Endothelial cell of umbilical vein (primary cell): ENCODE data around the gene BANK1. TPM values are rescaled to one million over a fixed set of nuclear protein-coding genes. Genes with fewer than 3 reads are reported as not detected.

Experiments
- BruUV-seq: library from RNA; stranded (reverse); fragments of 400-500 nt; replicated peaks from 2 replicates; lab custom pipeline; 2021; lab: Mats Ljungman, UMichigan
- CTCF ChIA-PET: fragments of 300-600, 350-600 bp; sonication (Branson Sonifier 250); formaldehyde crosslinking; loops from one replicate; lab custom pipeline; 2021; ENCODE audit warnings: antibody characterized with exemption, inconsistent platforms; lab: Charles Lee
- POLR2A ChIA-PET: fragments of 300-600, 350-600 bp; sonication (Branson Sonifier 250); formaldehyde crosslinking; loops from one replicate; lab custom pipeline; 2021; ENCODE audit warnings: antibody characterized with exemption, inconsistent platforms; lab: Charles Lee
- DNase-seq: peaks from one replicate; pipeline ENCODE4 v3.0.0-alpha.2; 2011; ENCODE audit warnings: low read depth, low spot score
- FAIRE-seq: peaks from 2 replicates; lab custom pipeline; 2011; peaks lifted over from hg19 to GRCh38; lab: Jason Lieb, UNC
- H2AFZ ChIP-seq: 2 replicates; pipeline ENCODE4 v1.6.0; 2012; ENCODE audit warnings: low read depth, low read length, control low read depth, inconsistent platforms
- H3K27ac ChIP-seq: 2 replicates; pipeline ENCODE4 v1.5.1; 2011; ENCODE audit warnings: low read depth, mild to moderate bottlenecking, control low read depth, low read length, moderate library complexity; ENCODE audit not compliant: insufficient read depth
- H3K27me3 ChIP-seq, 2 experiments: 2 replicates each; pipeline versions ENCODE4 v1.6.0 to v1.6.1; 2011; ENCODE audit warnings: low read length in 2 of 2, mixed read lengths in 1 of 2; ENCODE audit not compliant: control insufficient read depth in 2 of 2, insufficient read depth in 2 of 2
- H3K36me3 ChIP-seq, 2 experiments: 2 replicates in 1 of 2; 3 replicates in 1 of 2; pipeline ENCODE4 v1.5.1; 2011; ENCODE audit warnings: low read length in 2 of 2, mild to moderate bottlenecking in 1 of 2, moderate library complexity in 1 of 2; ENCODE audit not compliant: control insufficient read depth in 2 of 2, insufficient read depth in 2 of 2; ENCODE audit errors: extremely low read depth in 1 of 2
- H3K4me1 ChIP-seq: 3 replicates; pipeline ENCODE4 v1.5.1; 2011; ENCODE audit warnings: mild to moderate bottlenecking, low read length; ENCODE audit not compliant: control insufficient read depth, insufficient read depth; ENCODE audit errors: extremely low read depth
- H3K4me2 ChIP-seq: 2 replicates; pipeline ENCODE4 v1.6.1; 2011; ENCODE audit warnings: low read length, control low read depth, mixed read lengths; ENCODE audit not compliant: insufficient read depth
- H3K4me3 ChIP-seq, 3 experiments: fragments of 200-600 bp in 1 of 3; sonication (generic), shearing (Covaris generic) in 1 of 3; replicated peaks in 1 of 3; 2 replicates each; pipeline ENCODE4 v1.5.1; 2011 to 2016; ENCODE audit warnings: control low read depth in 3 of 3, low read length in 3 of 3, mild to moderate bottlenecking in 2 of 3, inconsistent platforms in 1 of 3, low read depth in 1 of 3, moderate library complexity in 1 of 3; ENCODE audit not compliant: insufficient read depth in 1 of 3
- H3K79me2 ChIP-seq: 2 replicates; pipeline ENCODE4 v1.6.0; 2012; ENCODE audit warnings: low read length, inconsistent platforms; ENCODE audit not compliant: control insufficient read depth, insufficient read depth
- H3K9ac ChIP-seq: replicated peaks from 2 replicates; pipeline ENCODE3; 2011; ENCODE audit warnings: low read length, control low read depth; ENCODE audit not compliant: insufficient read depth; ENCODE audit errors: extremely low read depth
- H3K9me1 ChIP-seq: replicated peaks from 3 replicates; pipeline ENCODE4 v1.6.0; 2011; ENCODE audit warnings: mild to moderate bottlenecking, low read length; ENCODE audit not compliant: control insufficient read depth, insufficient read depth; ENCODE audit errors: extremely low read depth
- H3K9me3 ChIP-seq: replicated peaks from 2 replicates; pipeline ENCODE4 v1.5.1; 2012; ENCODE audit warnings: low read length, inconsistent platforms; ENCODE audit not compliant: control insufficient read depth, insufficient read depth
- H4K20me1 ChIP-seq: replicated peaks from 2 replicates; pipeline ENCODE3; 2011; ENCODE audit warnings: mild to moderate bottlenecking, low read length; ENCODE audit not compliant: control insufficient read depth, insufficient read depth; ENCODE audit errors: extremely low read depth
- EZH2 ChIP-seq: IDR thresholded peaks from 2 replicates; pipeline ENCODE4 v1.6.1; 2012; ENCODE audit warnings: borderline replicate concordance, low read depth, mild to moderate bottlenecking, moderate library complexity, low read length, inconsistent platforms; ENCODE audit not compliant: severe bottlenecking
- FOS ChIP-seq: IDR thresholded peaks from 2 replicates; pipeline ENCODE4 v1.6.1; 2011; ENCODE audit warnings: mild to moderate bottlenecking, low read length, moderate library complexity, borderline replicate concordance; ENCODE audit not compliant: insufficient read depth
- GATA2 ChIP-seq: IDR thresholded peaks from 2 replicates; pipeline ENCODE4 v1.7.0; 2011; ENCODE audit warnings: low read depth, mild to moderate bottlenecking, moderate library complexity, mixed read lengths, low read length; ENCODE audit not compliant: insufficient read length, insufficient read depth
- JUN ChIP-seq: IDR thresholded peaks from 2 replicates; pipeline ENCODE4 v1.6.1; 2011; ENCODE audit warnings: borderline replicate concordance, low read depth; ENCODE audit not compliant: insufficient read length, insufficient read depth
- MAX ChIP-seq: IDR thresholded peaks from 2 replicates; pipeline ENCODE4 v1.6.1; 2011; ENCODE audit not compliant: insufficient read depth, insufficient read length
- MYC ChIP-seq: IDR thresholded peaks from one replicate; pipeline ENCODE4 v1.6.1; 2011; ENCODE audit warnings: mild to moderate bottlenecking, low read depth, low read length
- POLR2A ChIP-seq: IDR thresholded peaks from 2 replicates; pipeline ENCODE4 v1.6.1; 2012; ENCODE audit warnings: low read depth, mild to moderate bottlenecking, control low read depth, low read length
- POLR2AphosphoS5 ChIP-seq: IDR thresholded peaks from 2 replicates; pipeline ENCODE4 v1.6.1; 2012; ENCODE audit warnings: low read depth, mild to moderate bottlenecking, control low read depth, low read length, moderate library complexity; ENCODE audit not compliant: insufficient read depth
- dilution Hi-C: fragments of 300-500 bp; cut with MboI; formaldehyde crosslinking; loops from one replicate; pipeline ENCODE4 v1.15.0; 2019; ENCODE audit warnings: low sequenced_read_pairs; ENCODE audit not compliant: extremely low pct_ligation_motif_present
- intact Hi-C: fragments of 100-400 bp; cut with micrococcal nuclease; formaldehyde crosslinking; loops from one replicate; pipeline ENCODE4 v1.10.0; 2022
- polyA plus RNA-seq, 4 experiments: library from polyadenylated mRNA; depleted of rRNA in 3 of 4; stranded (reverse) in 3 of 4; unstranded in 1 of 4; fragments of >200 nt; gene quantifications; 2 replicates each; pipeline versions ENCODE4 v1.2.1 to v1.2.3, GENCODE V29; 2011 to 2012; ENCODE audit warnings: missing spikeins in 1 of 4
- total RNA-seq: library from RNA; stranded (reverse); gene quantifications from 2 replicates; pipeline ENCODE4 v1.2.3, GENCODE V29; 2021
- TF ChIP-seq, protein P1 (sequence below), 2 donors: IDR thresholded peaks; 1 replicate in 1 of 2; 2 replicates in 1 of 2; pipeline ENCODE4 v1.5.1; 2011; ENCODE audit warnings: low read length in 2 of 2, mild to moderate bottlenecking in 2 of 2, moderate library complexity in 2 of 2, control low read depth in 1 of 2, inconsistent platforms in 1 of 2, low read depth in 1 of 2; ENCODE audit not compliant: insufficient read depth in 1 of 2; ENCODE audit errors: extremely low read depth in 1 of 2

Gene BANK1
- total and polyA plus RNA-seq, 2 donors (not counting 3 experiments of a cell fraction or from before 2014, with no cell fraction given), result 0.29 to 0.32 TPM

- dilution Hi-C loops, result no loop called here
- BruUV-seq, result no TSS peak
- Histone ChIP-seq H3K4me3 (no peak overlapping the region), H2AFZ (no peak overlapping the region), H3K79me2 (no peaks in the 10 kb centered on the region), H3K27ac (no peak overlapping the region), H3K4me2 (no peak overlapping the region), H3K36me3 (no peaks in the 10 kb centered on the region), H3K9me3 (no peaks in the 10 kb centered on the region), H3K27me3 (no peaks in the 10 kb centered on the region), H3K9me1 (no peaks in the 10 kb centered on the region), H3K9ac (no peak overlapping the region), H3K4me1 (no peaks in the 10 kb centered on the region), H4K20me1 (no peaks in the 10 kb centered on the region)
- FAIRE-seq (no peak), DNase-seq (no peak)
- CTCF ChIA-PET, result no interaction called here
- intact Hi-C loops, result no loop called here
- TF ChIP-seq, protein P1, sequence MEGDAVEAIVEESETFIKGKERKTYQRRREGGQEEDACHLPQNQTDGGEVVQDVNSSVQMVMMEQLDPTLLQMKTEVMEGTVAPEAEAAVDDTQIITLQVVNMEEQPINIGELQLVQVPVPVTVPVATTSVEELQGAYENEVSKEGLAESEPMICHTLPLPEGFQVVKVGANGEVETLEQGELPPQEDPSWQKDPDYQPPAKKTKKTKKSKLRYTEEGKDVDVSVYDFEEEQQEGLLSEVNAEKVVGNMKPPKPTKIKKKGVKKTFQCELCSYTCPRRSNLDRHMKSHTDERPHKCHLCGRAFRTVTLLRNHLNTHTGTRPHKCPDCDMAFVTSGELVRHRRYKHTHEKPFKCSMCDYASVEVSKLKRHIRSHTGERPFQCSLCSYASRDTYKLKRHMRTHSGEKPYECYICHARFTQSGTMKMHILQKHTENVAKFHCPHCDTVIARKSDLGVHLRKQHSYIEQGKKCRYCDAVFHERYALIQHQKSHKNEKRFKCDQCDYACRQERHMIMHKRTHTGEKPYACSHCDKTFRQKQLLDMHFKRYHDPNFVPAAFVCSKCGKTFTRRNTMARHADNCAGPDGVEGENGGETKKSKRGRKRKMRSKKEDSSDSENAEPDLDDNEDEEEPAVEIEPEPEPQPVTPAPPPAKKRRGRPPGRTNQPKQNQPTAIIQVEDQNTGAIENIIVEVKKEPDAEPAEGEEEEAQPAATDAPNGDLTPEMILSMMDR (IDR thresholded peaks at IDR 0.05; ENCODE audit: extremely low read depth in 1 of 2, insufficient read depth in 1 of 2, low read depth in 1 of 2, low read length in 2 of 2), result no peak
- POLR2A ChIA-PET, result no interaction called here
These were observed 130.8 kb downstream of the BANK1 start for GRCh38 chr4:101921370-101921769.

DNA sequence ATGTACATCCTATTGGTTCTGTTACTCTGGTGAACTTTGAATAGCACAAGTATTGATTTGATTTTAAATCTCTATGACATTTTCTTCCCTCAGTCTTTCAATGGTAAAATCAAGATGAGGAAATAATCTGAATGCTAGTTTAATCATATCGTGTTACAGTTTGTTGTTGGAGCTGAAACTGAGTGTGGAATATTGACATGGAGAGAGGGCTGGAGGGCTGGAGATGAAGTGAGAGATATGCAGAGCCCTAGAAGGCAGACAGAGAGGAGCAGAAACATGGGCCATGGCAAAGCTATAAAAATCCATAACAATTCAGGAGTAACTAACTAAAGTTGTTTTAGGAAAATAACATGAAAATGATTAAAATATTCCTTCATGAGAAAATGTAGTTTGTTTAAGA is 141.1 kb downstream of the BANK1 start:
- CTCF ChIA-PET, result interaction anchor here (1.8 kb wide), 1 partner anchor 11 kb away, joined by 5 read pairs; no protein-coding TSS in a partner anchor
- Histone ChIP-seq H4K20me1 (no peaks in the 10 kb centered on the region), H3K9me1 (no peaks in the 10 kb centered on the region), H3K9me3 (no peaks in the 10 kb centered on the region), H3K36me3 (no peaks in the 10 kb centered on the region), H3K4me1 (no peaks in the 10 kb centered on the region), H3K27me3 (no peaks in the 10 kb centered on the region), H3K4me3 (no peak overlapping the region), H3K4me2 (no peak overlapping the region), H3K9ac (no peak overlapping the region), H3K79me2 (no peaks in the 10 kb centered on the region), H3K27ac (no peak overlapping the region), H2AFZ (no peak overlapping the region)
- no peak for DNase-seq
- no TSS peak for BruUV-seq
- TF ChIP-seq MYC (no peak), FOS (no peak), MAX (no peak), POLR2AphosphoS5 (no peak), GATA2 (no peak), JUN (no peak), EZH2 (no peak), POLR2A (no peak)
- TF ChIP-seq, protein P1 (IDR thresholded peaks at IDR 0.05; ENCODE audit: extremely low read depth in 1 of 2, insufficient read depth in 1 of 2, low read depth in 1 of 2, low read length in 2 of 2), result no peak
- dilution Hi-C loops (no loop called here), intact Hi-C loops (no loop called here)
- no peak for FAIRE-seq
- POLR2A ChIA-PET, result no interaction called here
